Measurements from ENCODE around the gene LY86.

The LY86 gene

GRCh38 chr6:6588064-6588923, at the start of gene LY86:
Gene LY86 (plus strand): TSS chr6:6588720. CDS start chr6:6588735, 15 bp downstream.
- no peak for DNase-seq (ENCODE audit: low read depth in 2 of 2)

- DNase-seq (ENCODE audit: low read depth in 2 of 2), result no peak
Observed at GRCh38 chr6:6539036-6539435, 49.5 kb upstream of the LY86 start.

DNA sequence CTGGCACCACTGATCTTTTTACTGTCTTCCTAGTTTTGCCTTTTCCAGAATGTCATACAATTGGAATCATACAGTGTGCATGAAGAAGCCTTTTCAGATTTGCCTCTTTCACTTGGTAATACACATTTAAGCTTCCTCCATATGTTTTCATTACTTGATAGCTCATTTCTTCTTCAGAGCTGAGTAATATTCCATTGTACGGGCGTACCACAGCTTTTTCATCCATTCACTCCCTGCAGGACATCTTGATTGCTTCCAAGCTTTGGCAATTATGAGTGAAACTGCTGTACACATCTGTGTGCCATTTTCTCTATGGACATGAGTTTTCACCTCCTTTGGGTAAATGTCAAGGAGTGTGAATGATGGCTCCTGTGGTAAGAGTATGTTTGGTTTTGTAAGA, 46.2 kb upstream of the LY86 start:
- no peak for DNase-seq (ENCODE audit: low read depth in 2 of 2)

GRCh38 chr6:6543181-6543879, 45.2 kb upstream of the LY86 start:
- no peak for DNase-seq (ENCODE audit: low read depth in 2 of 2)

- DNase-seq (ENCODE audit: low read depth in 2 of 2), result no peak
Observed at GRCh38 chr6:6545616-6546317, 42.8 kb upstream of the LY86 start.

DNA sequence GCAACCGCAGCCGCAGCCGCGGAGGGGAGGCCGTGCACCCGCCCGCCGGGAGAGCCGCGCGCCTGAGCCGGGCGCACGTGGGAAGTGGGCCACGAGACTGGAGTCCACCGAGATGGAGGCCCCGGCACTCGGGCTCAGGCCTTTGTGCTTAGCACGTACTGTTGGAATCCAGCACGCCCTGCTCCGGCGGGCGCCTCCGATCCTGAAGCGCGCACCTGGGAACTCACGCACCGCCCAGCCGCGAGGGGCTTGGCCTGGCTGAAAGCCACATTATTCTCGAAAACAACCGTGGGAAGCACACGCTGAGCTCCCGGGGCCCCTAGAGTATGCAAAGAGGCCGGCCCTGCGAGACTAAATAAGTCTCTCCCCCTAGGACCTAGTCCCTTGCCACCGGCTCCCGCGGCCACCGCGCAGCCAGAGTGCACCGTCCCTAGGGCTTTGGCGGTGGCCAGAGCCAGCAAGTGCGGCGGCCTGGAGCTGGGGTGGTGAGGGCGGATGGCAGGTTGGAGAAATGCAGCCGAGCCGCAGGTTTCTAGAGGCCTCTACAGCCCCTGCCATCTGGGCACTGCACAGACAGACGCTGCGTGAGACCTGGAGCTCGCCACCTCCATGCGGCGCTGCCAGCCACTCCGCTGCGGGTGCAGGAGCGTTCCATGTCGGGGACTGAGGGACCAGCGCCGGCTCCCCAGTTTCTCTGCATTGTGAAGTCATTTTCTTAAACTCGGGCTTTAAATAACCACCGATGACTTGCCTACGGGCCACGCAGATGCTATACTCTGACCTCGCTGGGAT, 42.0 kb upstream of the LY86 start:
- DNase-seq (ENCODE audit: low read depth in 2 of 2), result no peak

DNA sequence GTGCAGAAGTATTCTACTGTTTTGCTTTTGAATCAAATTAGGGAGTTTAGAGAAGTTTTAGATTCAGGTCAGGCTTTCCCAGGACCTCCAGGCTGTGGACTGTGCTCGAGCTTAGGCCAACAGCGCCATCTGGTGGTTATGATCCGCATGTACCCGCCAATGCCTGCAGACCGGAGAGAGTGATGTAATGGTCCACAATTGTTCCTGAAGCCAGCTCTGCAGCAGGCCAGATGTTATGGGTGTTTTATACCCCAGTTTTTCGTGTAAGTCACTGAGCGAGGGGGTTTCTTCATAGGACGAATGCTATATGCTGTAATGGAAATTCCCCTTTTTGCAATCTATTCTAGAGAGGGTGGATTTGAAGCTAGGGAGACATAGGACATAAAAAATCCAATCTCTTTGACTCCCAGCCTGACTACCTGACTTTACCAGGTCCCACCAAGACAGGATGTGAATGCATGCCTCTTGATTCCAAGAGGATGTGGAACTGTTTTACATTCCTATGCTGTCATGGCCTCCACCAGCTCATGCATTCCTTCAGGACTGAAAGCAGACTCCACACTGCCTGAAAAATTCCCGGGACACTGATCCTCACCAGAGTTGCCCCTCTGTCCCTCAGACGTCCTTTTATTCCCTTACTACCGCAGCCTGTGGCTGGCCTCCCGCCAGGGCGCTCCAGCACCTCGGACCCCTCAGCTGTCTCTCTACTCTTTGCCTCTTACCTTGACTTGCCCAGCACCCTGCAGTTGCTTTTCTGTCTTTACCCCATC, 41.2 kb upstream of the LY86 start:
- peak; percentile 73 to 79 for DNase-seq (ENCODE audit: low read depth in 2 of 2)

GRCh38 chr6:6556161-6556737, 32.3 kb upstream of the LY86 start:
- DNase-seq (ENCODE audit: low read depth in 2 of 2), result no peak

DNA sequence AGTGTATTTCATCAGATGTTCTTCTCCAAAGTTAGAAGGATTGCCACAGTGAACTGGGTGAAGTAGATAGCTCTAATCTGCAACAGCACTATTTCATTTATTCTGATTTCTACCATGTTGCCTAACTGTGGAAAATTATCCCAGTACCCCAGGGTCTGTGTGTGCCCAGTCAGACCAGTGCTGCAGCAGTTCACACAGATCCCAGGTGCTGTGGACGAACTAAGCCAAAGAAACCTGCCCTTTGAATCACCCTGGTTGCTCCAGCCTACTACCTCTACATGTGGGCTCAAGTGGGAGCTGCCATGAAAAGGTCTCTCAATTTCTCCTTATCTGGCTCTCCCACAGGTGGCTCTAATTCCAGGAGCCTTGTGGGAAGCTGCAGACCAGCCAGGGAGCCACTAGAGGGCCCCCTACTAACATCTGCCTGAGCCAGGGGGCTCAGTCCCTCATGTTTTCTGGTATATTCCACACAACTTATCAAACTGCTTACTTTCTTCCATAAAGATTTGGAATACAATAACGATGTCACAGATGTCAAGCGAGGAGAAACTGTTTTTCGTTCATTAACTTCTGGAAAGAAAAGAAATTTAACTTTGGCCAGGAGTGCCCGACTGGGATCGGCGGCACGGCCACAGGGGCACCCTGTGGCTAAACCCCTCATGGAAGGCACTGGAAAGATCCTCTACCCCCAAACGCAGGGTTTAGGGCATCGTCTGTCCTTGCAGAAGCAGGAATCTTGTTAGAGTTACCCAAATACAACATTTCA, 31.6 kb upstream of the LY86 start:
- peak in 1 of 2 experiments; percentile 22 for DNase-seq (ENCODE audit: low read depth in 2 of 2)

DNA sequence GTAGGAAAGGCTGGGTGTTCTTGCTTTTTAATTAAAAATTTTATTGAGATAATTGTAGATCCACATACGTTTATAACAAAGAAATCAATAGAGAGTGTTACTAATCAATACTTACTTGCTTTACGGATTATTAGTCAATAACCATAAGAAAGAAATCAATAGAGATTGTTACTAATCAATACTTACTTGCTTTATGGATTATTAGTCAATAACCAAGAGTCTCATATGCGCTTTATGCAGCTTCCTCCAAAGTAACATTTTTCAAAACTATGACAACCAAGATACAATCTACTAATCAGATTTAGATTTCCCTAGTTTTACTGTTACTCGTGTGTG, 31.0 kb upstream of the LY86 start:
- DNase-seq (ENCODE audit: low read depth in 2 of 2), result no peak

- no peak for DNase-seq (ENCODE audit: low read depth in 2 of 2)
Observed at GRCh38 chr6:6557886-6558285, 30.6 kb upstream of the LY86 start.

DNA sequence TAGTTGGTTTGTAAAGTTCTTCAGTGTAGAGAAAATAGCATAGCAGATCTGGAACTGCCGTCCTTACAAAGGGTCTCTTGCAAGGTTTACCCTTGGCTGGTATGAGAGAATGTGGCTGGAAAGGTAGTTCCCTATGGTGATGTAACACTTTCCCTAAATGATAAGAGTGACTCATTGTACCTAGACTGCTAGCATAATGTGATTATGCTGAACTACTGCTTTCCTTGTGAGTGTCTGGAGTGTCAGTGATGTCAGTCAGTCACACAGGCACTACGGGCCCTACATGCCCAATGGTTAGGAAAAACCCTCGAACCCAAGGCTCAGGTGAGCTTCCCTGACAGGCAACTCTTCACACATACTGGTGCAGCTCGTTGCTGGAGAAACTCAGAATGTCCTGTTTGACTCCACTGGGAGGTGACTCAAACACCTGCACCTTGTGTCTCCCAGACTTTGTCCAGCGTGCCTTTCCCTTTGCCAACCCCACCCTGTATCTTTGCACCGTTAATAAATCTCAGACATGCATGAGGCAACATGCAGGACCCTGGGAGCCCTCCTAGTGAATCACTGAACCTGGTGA, 28.4 kb upstream of the LY86 start:
- DNase-seq (ENCODE audit: low read depth in 2 of 2), result no peak

GRCh38 chr6:6560909-6561308, 27.6 kb upstream of the LY86 start:
- DNase-seq (ENCODE audit: low read depth in 2 of 2), result no peak

DNA sequence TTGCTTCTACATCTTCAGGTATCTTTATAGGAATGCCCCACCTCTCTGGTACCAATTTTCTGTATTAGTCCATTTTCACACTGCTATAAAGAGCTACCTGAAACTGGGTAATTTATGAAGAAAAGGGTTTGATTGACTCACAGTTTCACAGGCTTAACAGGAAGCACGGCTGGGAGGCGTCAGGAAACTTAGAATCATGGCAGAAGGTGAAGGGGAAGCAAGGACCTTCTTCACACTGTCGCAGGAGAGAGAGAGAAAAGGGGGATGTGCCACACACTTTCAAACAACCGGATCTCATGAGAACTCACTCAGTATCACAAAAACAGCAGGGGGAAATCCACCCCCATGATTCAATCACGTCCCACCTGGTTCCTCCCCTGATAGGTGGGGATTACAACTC, 24.4 kb upstream of the LY86 start:
- peak in 1 of 2 experiments; percentile 17 for DNase-seq (ENCODE audit: low read depth in 2 of 2)

DNA sequence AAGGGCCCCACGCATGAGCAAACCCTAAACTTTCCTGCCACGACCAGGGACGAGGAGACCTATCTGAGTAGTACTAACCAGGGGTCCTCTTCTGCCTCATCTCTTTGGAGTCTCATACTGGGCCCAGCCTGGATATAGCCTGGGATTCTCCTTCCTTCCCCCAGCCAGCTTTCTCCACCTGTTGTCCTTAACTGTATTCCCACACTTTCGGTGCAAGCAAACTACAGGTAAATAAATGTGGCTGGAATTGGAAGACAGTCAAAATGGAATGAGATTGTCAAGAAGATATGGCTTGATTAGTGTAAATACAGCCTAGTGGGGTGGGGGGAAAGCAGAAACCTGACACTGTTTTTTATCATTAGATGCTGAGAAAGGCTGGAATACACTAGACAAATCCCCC, 23.5 kb upstream of the LY86 start:
- no peak for DNase-seq (ENCODE audit: low read depth in 2 of 2)

GRCh38 chr6:6565488-6565887, 23.0 kb upstream of the LY86 start:
- DNase-seq (ENCODE audit: low read depth in 2 of 2), result no peak

DNA sequence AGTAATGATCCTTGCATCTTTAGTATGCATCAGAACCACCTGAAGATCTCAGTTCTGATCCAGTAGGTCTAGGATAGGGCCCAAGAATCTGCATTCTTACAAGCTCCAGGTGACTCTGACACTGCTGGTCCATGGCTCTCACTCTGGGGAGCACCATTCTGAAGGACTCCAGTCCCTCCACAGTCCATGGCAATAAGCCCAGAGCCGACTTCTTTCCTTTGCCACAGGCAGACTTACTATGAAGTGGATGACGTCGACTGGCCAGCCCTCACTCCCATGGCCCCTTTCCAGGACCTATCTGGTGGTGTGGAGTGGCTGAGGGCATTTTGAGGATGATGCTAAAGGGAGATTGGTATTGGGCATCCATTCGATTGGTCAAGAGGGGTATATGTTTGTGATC, 21.8 kb upstream of the LY86 start:
- no peak for DNase-seq (ENCODE audit: low read depth in 2 of 2)

DNA sequence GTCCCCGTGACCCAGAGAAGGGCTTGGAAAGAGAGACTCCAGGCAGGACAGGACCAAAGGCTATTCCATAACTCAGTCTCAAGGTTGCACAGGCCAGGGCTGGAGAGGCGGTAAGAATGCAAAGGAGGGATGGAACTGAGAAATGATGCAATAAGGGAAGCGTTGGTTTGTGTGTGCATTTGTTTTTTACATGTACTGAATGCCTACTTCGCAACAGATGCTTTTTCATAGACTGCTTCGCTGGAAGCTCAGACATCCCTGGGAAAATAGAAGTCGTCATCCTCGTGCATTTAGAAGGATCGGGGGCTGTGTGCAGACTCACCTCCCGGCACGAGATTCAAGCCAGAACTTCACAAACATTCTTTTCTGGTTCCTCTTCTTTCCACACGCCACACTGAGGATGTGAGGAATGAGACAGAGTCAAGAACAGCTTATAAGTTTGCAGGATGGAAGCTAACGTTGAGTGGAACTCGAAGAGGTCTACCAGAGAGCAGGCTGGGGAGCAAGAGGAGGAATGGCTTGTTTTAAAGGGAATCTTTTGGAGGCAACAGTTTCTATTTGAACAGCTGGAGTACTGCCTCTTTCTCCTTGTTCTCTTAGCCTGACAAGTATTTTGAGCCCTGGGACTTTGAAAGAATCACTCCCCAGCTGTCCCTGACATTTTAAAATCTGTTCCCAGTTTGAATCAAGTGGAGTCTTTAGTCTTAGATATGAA, 19.3 kb upstream of the LY86 start:
- DNase-seq (ENCODE audit: low read depth in 2 of 2), result no peak

- DNase-seq (ENCODE audit: low read depth in 2 of 2), result no peak
Observed at GRCh38 chr6:6569811-6570164, 18.7 kb upstream of the LY86 start.

Data from stimulated activated CD4-positive, alpha-beta T cell treated with anti-CD3 and anti-CD28 coated beads, Interleukin-12 subunit alpha, Interleukin-12 subunit beta, amount 100 ng/mL, for 24 hours (primary cell).